NB4 (cell line): ENCODE data around the gene EME1.

Experiments
- POLR2A ChIP-seq: IDR thresholded peaks from 2 replicates; pipeline ENCODE4 v1.6.1; 2011; ENCODE audit warnings: mild to moderate bottlenecking; ENCODE audit not compliant: insufficient read length; ENCODE audit errors: extremely low read depth
- TF ChIP-seq, protein P1 (sequence below): IDR thresholded peaks from one replicate; pipeline ENCODE4 v1.5.1; 2012; ENCODE audit warnings: low read depth, low read length

DNA sequence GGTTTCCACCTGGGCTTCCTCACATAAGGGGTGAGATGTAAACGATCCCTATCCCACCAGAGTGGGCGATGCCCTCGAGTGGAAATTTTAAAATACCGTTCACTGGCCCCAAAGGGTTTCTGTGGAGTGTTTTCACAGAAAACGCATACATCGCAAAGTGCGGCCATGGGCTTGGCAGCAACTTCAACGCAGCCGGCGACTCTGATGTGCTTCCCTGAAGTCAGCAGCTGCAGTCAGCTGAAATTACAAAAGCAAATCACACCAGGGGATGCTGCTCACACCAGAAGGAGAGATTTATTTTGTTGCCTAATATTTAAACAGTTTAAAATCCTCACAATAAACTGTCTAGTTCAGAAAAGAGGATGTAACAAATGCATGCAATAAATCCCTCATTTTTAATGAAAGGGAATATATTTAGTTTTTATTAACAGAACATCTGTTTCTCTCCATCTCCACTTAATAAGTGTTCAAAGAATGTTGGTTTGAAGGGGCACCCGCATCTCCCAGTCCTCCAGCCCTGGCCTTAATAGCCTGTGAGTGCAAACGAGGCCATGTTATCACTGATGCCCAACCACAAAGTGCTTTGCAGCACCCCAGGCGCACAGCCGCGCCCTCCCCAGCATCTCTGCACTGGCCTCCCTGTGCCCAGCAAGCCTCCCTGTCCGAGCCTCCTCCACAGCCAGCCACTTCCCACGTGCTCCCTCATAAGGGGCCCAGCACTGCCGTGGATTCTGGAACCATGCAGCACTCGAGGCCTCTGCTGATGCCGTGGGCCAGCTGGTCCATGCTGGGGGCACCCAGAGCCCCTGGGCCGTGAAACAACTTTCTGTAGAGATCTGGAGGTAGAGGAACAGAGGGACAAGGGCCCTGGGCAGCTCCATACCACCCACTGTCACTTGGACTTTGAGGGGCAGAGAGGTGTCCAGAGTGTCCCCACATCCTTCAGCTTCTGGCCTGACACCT is 44.4 kb upstream of the EME1 start:
- TF ChIP-seq, protein P1, sequence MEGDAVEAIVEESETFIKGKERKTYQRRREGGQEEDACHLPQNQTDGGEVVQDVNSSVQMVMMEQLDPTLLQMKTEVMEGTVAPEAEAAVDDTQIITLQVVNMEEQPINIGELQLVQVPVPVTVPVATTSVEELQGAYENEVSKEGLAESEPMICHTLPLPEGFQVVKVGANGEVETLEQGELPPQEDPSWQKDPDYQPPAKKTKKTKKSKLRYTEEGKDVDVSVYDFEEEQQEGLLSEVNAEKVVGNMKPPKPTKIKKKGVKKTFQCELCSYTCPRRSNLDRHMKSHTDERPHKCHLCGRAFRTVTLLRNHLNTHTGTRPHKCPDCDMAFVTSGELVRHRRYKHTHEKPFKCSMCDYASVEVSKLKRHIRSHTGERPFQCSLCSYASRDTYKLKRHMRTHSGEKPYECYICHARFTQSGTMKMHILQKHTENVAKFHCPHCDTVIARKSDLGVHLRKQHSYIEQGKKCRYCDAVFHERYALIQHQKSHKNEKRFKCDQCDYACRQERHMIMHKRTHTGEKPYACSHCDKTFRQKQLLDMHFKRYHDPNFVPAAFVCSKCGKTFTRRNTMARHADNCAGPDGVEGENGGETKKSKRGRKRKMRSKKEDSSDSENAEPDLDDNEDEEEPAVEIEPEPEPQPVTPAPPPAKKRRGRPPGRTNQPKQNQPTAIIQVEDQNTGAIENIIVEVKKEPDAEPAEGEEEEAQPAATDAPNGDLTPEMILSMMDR: no peak
- TF ChIP-seq POLR2A: no peak
